ENCODE data around the gene CMKLR1.

Gene CMKLR1

GRCh38 chr12:108324351-108325017 is 14.6 kb downstream of the CMKLR1 start:
- H3K27ac ChIP-seq: no peak overlapping the region
- CTCF ChIA-PET: no interaction called here
- POLR2A ChIA-PET (ENCODE audit: low non-redundant PET): no interaction called here
- no peak for TF ChIP-seq CTCF (conservative IDR thresholded peaks at IDR 0.05; ENCODE audit: low read depth)
- no peak for DNase-seq (ENCODE audit: low spot score)

GRCh38 chr12:108323581-108323980 is 15.5 kb downstream of the CMKLR1 start:
- DNase-seq (ENCODE audit: low spot score): no peak
- H3K27ac ChIP-seq: no peak overlapping the region
- TF ChIP-seq CTCF (conservative IDR thresholded peaks at IDR 0.05; ENCODE audit: low read depth): no peak
- ChIA-PET POLR2A (ENCODE audit: low non-redundant PET) (no interaction called here), CTCF (interaction anchor here (0.7 kb wide), 1 partner anchor 131 kb away, joined by 4 read pairs; no protein-coding TSS in a partner anchor)

GRCh38 chr12:108322998-108323397 is 16.1 kb downstream of the CMKLR1 start:
- no peak for TF ChIP-seq CTCF (conservative IDR thresholded peaks at IDR 0.05; ENCODE audit: low read depth)
- DNase-seq (ENCODE audit: low spot score): no peak
- POLR2A ChIA-PET (ENCODE audit: low non-redundant PET): no interaction called here
- CTCF ChIA-PET: interaction anchor here (0.7 kb wide), 1 partner anchor 131 kb away, joined by 4 read pairs; no protein-coding TSS in a partner anchor
- H3K27ac ChIP-seq: no peak overlapping the region

- POLR2A ChIA-PET (ENCODE audit: low non-redundant PET): no interaction called here
- no peak for DNase-seq (ENCODE audit: low spot score)
- no peak for TF ChIP-seq CTCF (conservative IDR thresholded peaks at IDR 0.05; ENCODE audit: low read depth)
- no peak overlapping the region for H3K27ac ChIP-seq
- CTCF ChIA-PET: no interaction called here
Measured at GRCh38 chr12:108321688-108322087, 17.4 kb downstream of the CMKLR1 start.

GRCh38 chr12:108320507-108321293 is 18.4 kb downstream of the CMKLR1 start:
- DNase-seq (ENCODE audit: low spot score): no peak
- POLR2A ChIA-PET (ENCODE audit: low non-redundant PET): no interaction called here
- no peak for TF ChIP-seq CTCF (conservative IDR thresholded peaks at IDR 0.05; ENCODE audit: low read depth)
- CTCF ChIA-PET: interaction anchor here (0.5 kb wide), 1 partner anchor 38 kb away, joined by 3 read pairs; no protein-coding TSS in a partner anchor
- no peak overlapping the region for H3K27ac ChIP-seq

- TF ChIP-seq CTCF (conservative IDR thresholded peaks at IDR 0.05; ENCODE audit: low read depth): no peak
- H3K27ac ChIP-seq: no peak overlapping the region
- POLR2A ChIA-PET (ENCODE audit: low non-redundant PET): no interaction called here
- no peak for DNase-seq (ENCODE audit: low spot score)
- CTCF ChIA-PET: no interaction called here
Measured at GRCh38 chr12:108319277-108320234, 19.6 kb downstream of the CMKLR1 start.
